ENCODE results near the gene CAMKK1. TPM values are rescaled to one million over a fixed set of nuclear protein-coding genes. Genes with fewer than 3 reads are reported as not detected.
A peak's percentile ranks its signal among the peaks of the same experiment; 100 is the strongest.

CAMKK1 gene
- 1 to 10 TPM; 6.7 to 6.9 TPM for total RNA-seq

- Mint-ChIP-seq H3K9me3 (no peaks in the 10 kb centered on the region), H3K4me1 (ENCODE audit: low read depth) (peaks cover 31% of the 10 kb centered on the region), H3K4me3 (peak within 1 kb of the TSS; percentile 82), H3K27ac (peak within 1 kb of the TSS; percentile 84), H3K27me3 (no peaks in the 10 kb centered on the region), H3K36me3 (ENCODE audit: low read depth) (no peaks in the 10 kb centered on the region)
- ATAC-seq: peak; percentile 89
- POLR2A ChIA-PET: interaction anchor here (0.6 to 1.8 kb wide), 5 partner anchors 13 to 93 kb away, joined by 3 to 9 read pairs (median 5); no protein-coding TSS in a partner anchor
- CTCF ChIA-PET: interaction anchor here (1.8 to 2.9 kb wide), 4 partner anchors 19 to 49 kb away, joined by 7 to 21 read pairs (median 8); no protein-coding TSS in a partner anchor
- intact Hi-C loops (cut with micrococcal nuclease): no loop called here
- peak; percentile 90 for DNase-seq
- no peak for TF ChIP-seq CTCF (IDR thresholded peaks at IDR 0.05)
Observed at GRCh38 chr17:3893003-3893719, at the start of gene CAMKK1. Gene CAMKK1, minus strand, starts transcription at chr17:3893053. Its CDS starts 7,366 bp downstream, at chr17:3885687.

- ChIA-PET POLR2A (no interaction called here), CTCF (no interaction called here)
- Mint-ChIP-seq H3K9me3 (no peaks in the 10 kb centered on the region), H3K27ac (no peak overlapping the region), H3K27me3 (no peaks in the 10 kb centered on the region), H3K36me3 (ENCODE audit: low read depth) (peaks cover 55% of the 10 kb centered on the region), H3K4me3 (no peak overlapping the region), H3K4me1 (ENCODE audit: low read depth) (no peaks in the 10 kb centered on the region)
- ATAC-seq: no peak
- TF ChIP-seq CTCF (IDR thresholded peaks at IDR 0.05): no peak
- intact Hi-C loops (cut with micrococcal nuclease): no loop called here
- DNase-seq: no peak
Observed at GRCh38 chr17:3940965-3941698, 48.3 kb upstream of the CAMKK1 start.

- Mint-ChIP-seq H3K4me3 (no peak overlapping the region), H3K27ac (peak overlapping the region; percentile 73), H3K4me1 (ENCODE audit: low read depth) (no peaks in the 10 kb centered on the region), H3K9me3 (no peaks in the 10 kb centered on the region), H3K36me3 (ENCODE audit: low read depth) (peaks cover 46% of the 10 kb centered on the region), H3K27me3 (no peaks in the 10 kb centered on the region)
- ChIA-PET CTCF (interaction anchor here (1.9 kb wide), 1 partner anchor 24 kb away, joined by 8 read pairs; no protein-coding TSS in a partner anchor), POLR2A (no interaction called here)
- TF ChIP-seq CTCF (IDR thresholded peaks at IDR 0.05): no peak
- ATAC-seq (no peak), DNase-seq (no peak)
- intact Hi-C loops (cut with micrococcal nuclease): no loop called here
Observed at GRCh38 chr17:3937359-3937758, 44.5 kb upstream of the CAMKK1 start.

GRCh38 chr17:3935825-3936355, 43.0 kb upstream of the CAMKK1 start:
- TF ChIP-seq CTCF (IDR thresholded peaks at IDR 0.05): no peak
- POLR2A ChIA-PET: interaction anchor here (1.5 kb wide), 1 partner anchor 10 kb away, joined by 3 read pairs; no protein-coding TSS in a partner anchor
- H3K4me3 Mint-ChIP-seq: no peak overlapping the region
- DNase-seq (no peak), ATAC-seq (no peak)
- peaks cover 45% of the 10 kb centered on the region for H3K36me3 Mint-ChIP-seq (ENCODE audit: low read depth)
- H3K27ac Mint-ChIP-seq: no peak overlapping the region
- no peaks in the 10 kb centered on the region for H3K27me3 Mint-ChIP-seq
- H3K9me3 Mint-ChIP-seq: no peaks in the 10 kb centered on the region
- no peaks in the 10 kb centered on the region for H3K4me1 Mint-ChIP-seq (ENCODE audit: low read depth)
- CTCF ChIA-PET: interaction anchor here (0.9 to 1.3 kb wide), 3 partner anchors 22 to 90 kb away, joined by 3 to 5 read pairs (median 3); no protein-coding TSS in a partner anchor
- intact Hi-C loops (cut with micrococcal nuclease): no loop called here

All from activated CD8-positive, alpha-beta T cell treated with anti-CD3 and anti-CD28 coated beads for 36 hours (primary cell).